Measurements from ENCODE around the gene ASCC1. TPM values are rescaled to one million over a fixed set of nuclear protein-coding genes. Genes with fewer than 3 reads are reported as not detected.

Gene ASCC1
- total RNA-seq, 1 experiment from 2014 or later = 12.6 TPM

GRCh38 chr10:72088889-72089575, 127.0 kb downstream of the ASCC1 start:
- no peak for DNase-seq
- Histone ChIP-seq H3K9me3 (no peaks in the 10 kb centered on the region), H3K4me3 (no peak overlapping the region), H3K36me3 (no peaks in the 10 kb centered on the region), H3K27me3 (no peaks in the 10 kb centered on the region)

DNA sequence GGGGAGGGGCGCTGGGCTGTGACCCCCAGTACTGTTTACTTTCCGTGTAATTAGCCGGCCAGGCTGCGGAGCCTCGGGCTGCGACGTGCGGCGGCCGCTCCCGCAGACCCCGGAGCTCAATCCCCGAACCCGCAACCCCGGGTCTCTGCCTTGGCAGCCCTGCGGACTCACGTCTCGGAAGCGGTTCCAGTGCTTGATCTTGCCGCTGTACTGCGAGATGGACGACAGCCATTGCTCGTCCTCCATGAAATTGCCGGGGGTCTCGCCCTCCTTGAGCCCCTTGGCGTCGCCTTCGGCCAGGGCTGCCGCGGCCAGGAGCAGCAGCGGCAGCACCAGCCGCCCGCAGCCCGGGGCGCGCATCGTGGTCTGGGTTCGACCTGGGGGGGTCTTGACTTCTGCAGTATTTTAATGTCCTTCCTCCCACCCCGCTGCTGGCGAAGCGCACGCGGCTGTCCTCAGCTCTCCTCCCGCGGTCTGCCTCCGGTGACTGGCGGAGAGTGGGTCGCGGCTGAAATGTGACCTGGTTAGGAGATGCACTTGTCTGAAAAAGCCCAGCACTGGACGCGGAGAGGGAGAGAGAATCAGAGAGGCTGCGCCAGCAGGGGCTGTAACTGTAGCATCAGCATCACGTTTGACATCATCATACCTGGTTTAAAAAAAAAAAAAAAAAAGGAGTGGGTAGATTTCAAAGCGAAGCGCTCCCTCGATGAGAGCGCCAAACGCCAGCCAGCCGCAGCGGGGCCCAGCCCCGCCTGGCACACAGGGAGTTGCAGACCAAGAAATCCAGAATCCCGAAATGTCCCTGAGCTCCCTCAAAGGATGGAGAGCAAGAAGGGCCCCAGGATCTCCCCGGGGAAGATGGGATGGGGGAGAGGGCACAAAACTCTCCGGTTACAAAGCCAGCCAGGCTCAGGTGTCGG, 127.8 kb downstream of the ASCC1 start, which contains the start of gene SPOCK2:
SPOCK2 (minus strand) TSS at position 583 of the 920 bp plus-strand sequence; CDS start at position 360, 223 bp downstream.
- Histone ChIP-seq H3K36me3 (no peaks in the 10 kb centered on the region), H3K4me3 (no peak within 1 kb of the TSS), H3K9me3 (no peaks in the 10 kb centered on the region), H3K27me3 (no peaks in the 10 kb centered on the region)
- DNase-seq = no peak

GRCh38 chr10:72087392-72087968, 128.6 kb downstream of the ASCC1 start:
- Histone ChIP-seq H3K9me3 (no peaks in the 10 kb centered on the region), H3K36me3 (no peaks in the 10 kb centered on the region), H3K27me3 (no peaks in the 10 kb centered on the region), H3K4me3 (no peak overlapping the region)
- DNase-seq = no peak

- peak; percentile 30 for DNase-seq
- Histone ChIP-seq H3K36me3 (no peaks in the 10 kb centered on the region), H3K9me3 (no peaks in the 10 kb centered on the region), H3K4me3 (no peak overlapping the region), H3K27me3 (no peaks in the 10 kb centered on the region)
Measured at GRCh38 chr10:72086466-72087391, 129.3 kb downstream of the ASCC1 start.

- Histone ChIP-seq H3K36me3 (no peaks in the 10 kb centered on the region), H3K27me3 (no peaks in the 10 kb centered on the region), H3K9me3 (no peaks in the 10 kb centered on the region), H3K4me3 (no peak overlapping the region)
- DNase-seq = no peak
Measured at GRCh38 chr10:72085864-72086465, 130.1 kb downstream of the ASCC1 start.

GRCh38 chr10:72085166-72085565, 130.9 kb downstream of the ASCC1 start:
- no peak for DNase-seq
- Histone ChIP-seq H3K4me3 (no peak overlapping the region), H3K27me3 (no peaks in the 10 kb centered on the region), H3K9me3 (no peaks in the 10 kb centered on the region), H3K36me3 (no peaks in the 10 kb centered on the region)

- no peak for DNase-seq
- H3K4me3 ChIP-seq = no peak overlapping the region
- H3K36me3 ChIP-seq = no peaks in the 10 kb centered on the region
- H3K9me3 ChIP-seq = no peaks in the 10 kb centered on the region
- no peaks in the 10 kb centered on the region for H3K27me3 ChIP-seq
Measured at GRCh38 chr10:72083790-72084459, 132.2 kb downstream of the ASCC1 start.

DNA sequence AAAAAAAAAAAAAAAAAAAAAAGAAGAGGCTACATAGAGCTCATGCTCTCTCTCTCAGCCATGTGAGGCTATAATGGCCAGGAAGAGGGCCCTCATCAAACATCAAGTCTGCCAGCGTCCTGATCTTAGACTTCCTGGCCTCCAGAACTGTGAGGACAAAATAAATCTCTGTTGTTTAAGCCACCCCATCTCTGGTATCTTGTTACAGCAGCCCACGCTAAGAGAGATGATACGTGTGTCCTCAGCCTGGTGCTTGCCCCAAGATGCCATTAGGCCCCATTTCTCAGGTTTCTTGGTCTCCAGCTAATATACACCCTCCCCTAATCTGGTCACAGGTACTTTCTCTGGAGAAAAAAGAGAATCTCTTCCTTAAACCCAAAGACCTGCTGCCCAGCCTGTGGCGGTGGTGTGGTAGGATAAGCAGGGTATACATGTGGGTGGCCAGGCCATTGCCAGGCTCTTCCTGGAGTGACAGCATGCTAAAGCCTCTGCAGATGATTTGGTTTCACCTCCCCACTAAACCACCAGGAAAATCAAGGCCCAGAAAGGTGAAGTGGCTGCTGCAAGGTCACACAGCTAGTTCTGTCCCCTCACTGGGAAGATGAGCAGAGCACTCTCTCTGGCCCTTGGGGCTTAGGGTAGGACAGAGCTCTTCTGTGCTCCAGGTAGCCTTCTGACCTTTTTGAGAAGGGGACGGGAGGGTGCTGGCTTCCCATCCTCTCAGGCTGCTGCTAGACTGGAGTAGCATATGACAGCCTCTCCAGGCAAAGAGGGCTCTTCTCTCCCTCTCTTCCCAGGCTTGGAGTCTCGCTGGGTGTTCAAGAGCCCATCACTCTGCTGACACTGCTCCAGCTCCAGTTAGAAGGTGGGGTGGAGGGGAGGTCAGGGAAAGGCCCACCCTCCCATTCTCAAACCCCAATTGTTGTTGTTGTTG, 133.0 kb downstream of the ASCC1 start:
- H3K27me3 ChIP-seq = no peaks in the 10 kb centered on the region
- H3K9me3 ChIP-seq = no peaks in the 10 kb centered on the region
- H3K4me3 ChIP-seq = no peak overlapping the region
- DNase-seq = no peak
- no peaks in the 10 kb centered on the region for H3K36me3 ChIP-seq

DNA sequence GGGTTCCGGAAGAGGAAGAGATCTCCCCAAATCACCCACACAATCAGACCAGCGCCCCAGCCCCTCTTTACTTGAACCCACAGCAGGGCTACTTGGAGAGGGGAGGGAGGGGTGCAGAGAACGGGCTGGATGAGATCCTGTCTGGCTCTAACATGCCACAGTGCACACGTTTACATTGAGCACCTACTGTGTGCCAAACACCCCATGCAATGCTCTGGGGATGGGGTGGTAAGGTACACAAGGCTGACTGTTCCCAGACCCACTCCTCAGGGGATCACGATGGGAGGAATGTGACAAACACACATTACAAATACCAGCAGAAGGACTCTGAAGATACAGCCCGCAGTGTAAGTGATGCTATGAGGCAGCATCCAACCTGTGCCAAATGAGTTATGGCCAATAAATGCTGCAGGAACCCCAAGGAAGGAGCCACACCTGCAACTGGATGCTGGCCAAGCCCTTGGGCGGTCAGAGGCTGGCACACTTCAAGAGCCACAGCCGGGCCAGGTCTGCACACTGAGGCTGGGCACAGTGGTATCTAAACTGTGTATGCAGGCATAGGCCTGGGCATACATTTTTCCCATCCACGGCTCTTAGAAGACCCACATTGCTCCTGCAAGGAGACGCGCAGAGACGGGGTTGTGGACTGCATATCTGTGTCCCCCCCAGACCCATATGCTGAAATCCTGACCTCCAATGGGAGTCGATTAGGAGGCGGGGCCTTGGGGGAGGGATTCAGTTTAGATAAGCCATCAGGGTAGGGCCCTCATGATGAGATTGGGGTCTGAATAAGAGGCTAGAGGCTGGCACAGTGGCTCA, 134.1 kb downstream of the ASCC1 start:
- no peaks in the 10 kb centered on the region for H3K27me3 ChIP-seq
- no peaks in the 10 kb centered on the region for H3K9me3 ChIP-seq
- no peak overlapping the region for H3K4me3 ChIP-seq
- no peaks in the 10 kb centered on the region for H3K36me3 ChIP-seq
- no peak for DNase-seq

DNA sequence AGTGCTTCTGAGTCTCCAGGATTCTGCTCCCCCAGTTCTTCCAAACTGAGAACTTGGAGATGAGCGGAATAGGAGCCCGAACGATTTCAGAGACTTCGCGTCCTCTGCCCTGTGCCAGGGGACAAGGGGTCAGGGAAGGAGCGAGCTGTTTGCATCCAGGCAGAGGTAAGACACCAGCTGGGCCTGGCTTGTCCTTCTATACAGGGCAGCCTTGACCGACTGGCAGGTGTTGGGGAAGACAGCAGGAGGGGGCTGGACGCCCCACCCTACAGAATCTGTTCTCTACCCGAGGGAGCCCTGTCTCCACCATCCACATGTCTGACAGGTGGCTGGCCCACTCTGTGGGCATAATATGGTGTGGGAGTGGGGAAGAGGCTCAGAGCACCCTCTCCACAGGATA, 134.9 kb downstream of the ASCC1 start:
- Histone ChIP-seq H3K9me3 (no peaks in the 10 kb centered on the region), H3K4me3 (no peak overlapping the region), H3K27me3 (no peaks in the 10 kb centered on the region), H3K36me3 (no peaks in the 10 kb centered on the region)
- no peak for DNase-seq

DNA sequence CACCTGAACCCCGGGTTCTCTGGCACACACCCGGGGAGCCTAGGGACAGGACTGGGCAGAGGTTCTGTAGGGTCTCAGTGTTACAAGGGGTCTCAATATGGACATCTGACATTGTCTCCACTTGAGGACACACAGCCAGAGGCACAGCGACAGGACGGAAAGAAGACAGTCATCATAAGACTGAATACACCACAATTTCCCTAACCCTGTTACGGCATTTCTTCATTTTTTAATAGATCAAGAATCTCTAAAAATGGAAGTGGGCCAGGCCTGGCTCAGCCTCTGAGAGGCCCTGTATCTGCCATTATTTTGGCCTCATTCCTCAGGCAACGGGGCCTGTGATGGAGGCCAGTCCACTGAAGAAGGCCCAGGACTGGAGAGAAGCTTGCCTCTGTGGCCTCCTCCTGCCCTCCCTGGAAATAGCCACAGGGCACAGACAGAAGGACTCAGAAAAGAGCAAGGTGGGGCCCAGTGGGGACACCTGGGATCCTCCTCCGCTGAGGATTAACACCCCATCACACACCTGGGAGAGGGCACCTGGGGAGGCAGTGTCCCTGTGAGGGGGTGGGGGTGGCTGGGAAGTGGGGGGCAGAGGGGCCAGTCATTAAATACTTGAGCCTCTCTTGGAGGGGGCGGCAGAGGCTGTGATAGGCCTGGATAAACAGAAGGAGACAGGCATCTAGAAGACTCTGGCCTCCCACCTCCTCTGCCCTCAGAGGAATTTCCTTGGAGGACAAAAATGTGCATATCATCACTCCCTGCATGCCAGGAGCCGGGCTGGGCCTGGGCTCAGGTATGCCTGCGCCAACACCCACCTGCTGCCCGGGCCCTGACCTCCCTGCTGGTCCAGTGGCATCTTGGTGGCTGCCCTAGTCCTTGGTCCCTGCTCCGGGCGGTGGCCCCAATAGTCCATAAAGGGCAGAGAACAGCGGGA, 135.8 kb downstream of the ASCC1 start:
- H3K4me3 ChIP-seq = no peak overlapping the region
- no peak for DNase-seq
- H3K9me3 ChIP-seq = no peaks in the 10 kb centered on the region
- H3K36me3 ChIP-seq = no peaks in the 10 kb centered on the region
- no peaks in the 10 kb centered on the region for H3K27me3 ChIP-seq

DNA sequence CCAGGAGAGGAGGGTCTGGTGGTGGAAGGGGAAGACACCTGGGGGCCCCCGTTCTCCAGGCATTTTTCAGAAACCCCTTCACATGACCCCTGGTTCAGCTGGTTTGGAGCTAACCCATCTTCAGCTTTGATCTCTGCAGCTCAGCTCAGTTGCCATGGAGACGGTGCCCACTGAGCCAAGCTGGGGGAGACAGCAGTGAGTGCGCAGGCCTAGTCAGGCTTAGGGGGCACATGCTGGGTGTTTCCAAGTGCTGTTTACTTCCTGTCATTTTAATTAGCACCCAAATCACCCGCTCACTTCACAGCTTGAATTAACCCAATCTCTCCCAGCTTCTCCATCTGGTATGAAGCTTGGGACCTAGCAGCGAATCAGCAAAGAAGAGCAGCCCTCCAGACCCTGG, 136.7 kb downstream of the ASCC1 start:
- H3K27me3 ChIP-seq = no peaks in the 10 kb centered on the region
- DNase-seq = no peak

More for the DNA sequence above, 136.7 kb downstream of the ASCC1 start:
- Histone ChIP-seq H3K9me3 (no peaks in the 10 kb centered on the region), H3K36me3 (no peaks in the 10 kb centered on the region), H3K4me3 (no peak overlapping the region)

All from MG63 (cell line).